ENCODE results near the gene MRC2. TPM values are rescaled to one million over a fixed set of nuclear protein-coding genes. Genes with fewer than 3 reads are reported as not detected.

Gene MRC2
- total RNA-seq, 1 experiment from 2014 or later: 34.3 TPM

- H3K4me1 ChIP-seq (ENCODE audit: insufficient read depth, low read length, poor library complexity, severe bottlenecking): peaks cover 21% of the 10 kb centered on the region
- H3K36me3 ChIP-seq (ENCODE audit: insufficient read depth, low read length, poor library complexity, severe bottlenecking): no peaks in the 10 kb centered on the region
- ChIA-PET CTCF (no interaction called here), POLR2A (ENCODE audit: low non-redundant PET) (no interaction called here)
- no peaks in the 10 kb centered on the region for H3K27me3 ChIP-seq (replicated peaks; ENCODE audit: insufficient read depth, low read depth, low read length, poor library complexity)
- no peaks in the 10 kb centered on the region for H3K9me3 ChIP-seq (ENCODE audit: low read depth, low read length, poor library complexity, severe bottlenecking)
- no TSS peak for BruUV-seq (replicated peaks)
- H3K27ac ChIP-seq (ENCODE audit: low read depth, low read length, poor library complexity, severe bottlenecking): peak overlapping the region; percentile 90
- H3K4me3 ChIP-seq (ENCODE audit: low read depth, low read length, poor library complexity, severe bottlenecking): peak overlapping the region; percentile 88
- TF ChIP-seq EZH2 (IDR thresholded peaks at IDR 0.05; ENCODE audit: borderline replicate concordance, low read depth, low read length, poor library complexity, severe bottlenecking) (no peak), CTCF (conservative IDR thresholded peaks at IDR 0.05; ENCODE audit: low read depth, low read length) (no peak)
- intact Hi-C loops (cut with micrococcal nuclease; ENCODE audit: unreplicated experiment): no loop called here
- DNase-seq (ENCODE audit: low spot score): peak; percentile 63
Observed at GRCh38 chr17:62626719-62627218, 701 bp upstream of the MRC2 start.

DNA sequence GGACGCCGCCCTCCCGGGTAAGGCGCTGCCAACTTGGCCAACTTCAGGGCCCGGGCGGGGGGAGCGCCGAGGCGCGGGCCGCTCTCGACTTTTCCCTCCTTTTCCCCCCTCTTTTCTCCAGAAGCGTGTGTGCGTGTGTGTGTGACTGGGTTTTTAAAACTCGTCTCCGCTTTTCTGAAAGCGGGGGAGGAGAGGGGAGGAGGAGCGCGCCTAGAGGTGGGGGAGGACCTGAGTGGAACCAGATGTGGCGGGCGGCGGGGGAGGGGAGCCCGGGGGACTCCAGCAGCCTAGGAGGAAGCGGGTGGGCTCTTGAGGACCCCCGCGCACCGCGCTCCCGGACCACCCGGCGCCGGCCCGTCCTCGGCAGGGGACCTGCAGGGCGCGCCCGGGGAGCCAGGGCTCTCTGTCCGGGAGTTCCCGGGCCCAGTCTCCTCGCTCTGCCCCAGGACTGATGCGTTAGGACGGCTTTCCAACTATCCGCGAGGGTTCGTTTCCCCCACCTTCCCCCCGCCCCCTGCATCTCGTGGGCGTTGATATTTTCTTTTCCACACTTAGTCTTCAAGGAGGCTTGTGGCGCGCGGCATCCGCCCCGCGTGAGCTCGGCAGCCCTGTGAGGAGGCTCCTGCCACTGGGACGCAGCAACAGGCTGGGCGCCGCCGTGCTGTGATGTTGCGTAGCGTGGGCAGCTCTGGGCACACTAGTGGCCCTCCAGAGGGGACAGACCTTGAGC is 599 bp downstream of the MRC2 start:
- peak overlapping the region; percentile 90 for H3K27ac ChIP-seq (ENCODE audit: low read depth, low read length, poor library complexity, severe bottlenecking)
- H3K27me3 ChIP-seq (replicated peaks; ENCODE audit: insufficient read depth, low read depth, low read length, poor library complexity): no peaks in the 10 kb centered on the region
- ChIA-PET POLR2A (ENCODE audit: low non-redundant PET) (interaction anchor here (0.6 kb wide), 1 partner anchor 12 kb away, joined by 5 read pairs; no protein-coding TSS in a partner anchor), CTCF (no interaction called here)
- BruUV-seq (replicated peaks): no TSS peak
- H3K4me3 ChIP-seq (ENCODE audit: low read depth, low read length, poor library complexity, severe bottlenecking): peak overlapping the region; percentile 88
- DNase-seq (ENCODE audit: low spot score): peak; percentile 87
- TF ChIP-seq CTCF (conservative IDR thresholded peaks at IDR 0.05; ENCODE audit: low read depth, low read length): no peak
- TF ChIP-seq EZH2 (IDR thresholded peaks at IDR 0.05; ENCODE audit: borderline replicate concordance, low read depth, low read length, poor library complexity, severe bottlenecking): no peak
- H3K4me1 ChIP-seq (ENCODE audit: insufficient read depth, low read length, poor library complexity, severe bottlenecking): peaks cover 32% of the 10 kb centered on the region
- H3K9me3 ChIP-seq (ENCODE audit: low read depth, low read length, poor library complexity, severe bottlenecking): no peaks in the 10 kb centered on the region
- intact Hi-C loops (cut with micrococcal nuclease; ENCODE audit: unreplicated experiment): no loop called here
- H3K36me3 ChIP-seq (ENCODE audit: insufficient read depth, low read length, poor library complexity, severe bottlenecking): no peaks in the 10 kb centered on the region

DNA sequence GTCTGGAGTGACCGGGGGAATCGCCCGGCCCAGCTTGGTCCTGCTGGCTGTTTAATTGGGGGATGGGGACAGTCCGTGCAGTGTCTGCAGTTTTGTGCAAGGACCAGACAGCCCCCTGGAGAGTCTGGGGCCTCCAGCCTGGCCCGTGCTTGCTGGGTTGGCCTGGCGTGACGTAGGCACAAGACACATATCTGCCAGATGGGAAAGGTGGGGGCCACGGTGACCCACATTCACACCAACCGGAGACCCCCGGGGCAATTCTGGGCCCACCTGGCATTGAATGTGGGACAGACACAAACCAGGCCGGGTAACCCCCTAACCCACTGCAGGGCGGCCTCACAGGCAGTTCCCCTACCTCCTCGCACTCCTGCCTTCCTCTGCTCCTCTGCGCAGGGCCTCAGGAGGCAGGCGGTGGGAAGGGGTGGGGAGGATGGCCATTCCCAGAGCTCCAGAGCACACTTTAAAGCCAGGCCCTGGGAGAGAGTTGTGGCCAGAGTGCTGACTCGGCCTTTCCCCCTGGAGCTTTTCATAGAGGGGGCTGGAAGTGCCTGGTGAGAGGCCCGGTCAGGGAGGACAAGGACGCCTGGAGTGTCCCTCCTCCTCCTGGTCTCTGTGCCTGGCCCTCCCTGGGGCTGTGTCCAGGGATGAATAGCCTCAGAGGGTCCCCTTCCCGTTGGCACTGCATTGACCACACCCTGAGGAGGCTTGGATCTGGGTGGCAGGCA is 1.5 kb downstream of the MRC2 start:
- peaks cover 41% of the 10 kb centered on the region for H3K4me1 ChIP-seq (ENCODE audit: insufficient read depth, low read length, poor library complexity, severe bottlenecking)
- CTCF ChIA-PET: no interaction called here
- BruUV-seq (replicated peaks): TSS peak; percentile 41
- peak overlapping the region; percentile 88 for H3K4me3 ChIP-seq (ENCODE audit: low read depth, low read length, poor library complexity, severe bottlenecking)
- no peaks in the 10 kb centered on the region for H3K9me3 ChIP-seq (ENCODE audit: low read depth, low read length, poor library complexity, severe bottlenecking)
- no peak for TF ChIP-seq EZH2 (IDR thresholded peaks at IDR 0.05; ENCODE audit: borderline replicate concordance, low read depth, low read length, poor library complexity, severe bottlenecking)
- TF ChIP-seq CTCF (conservative IDR thresholded peaks at IDR 0.05; ENCODE audit: low read depth, low read length): no peak
- H3K36me3 ChIP-seq (ENCODE audit: insufficient read depth, low read length, poor library complexity, severe bottlenecking): no peaks in the 10 kb centered on the region
- POLR2A ChIA-PET (ENCODE audit: low non-redundant PET): interaction anchor here (0.6 kb wide), 1 partner anchor 13 kb away, joined by 5 read pairs; no protein-coding TSS in a partner anchor
- peak overlapping the region; percentile 90 for H3K27ac ChIP-seq (ENCODE audit: low read depth, low read length, poor library complexity, severe bottlenecking)
- DNase-seq (ENCODE audit: low spot score): peak; percentile 21
- intact Hi-C loops (cut with micrococcal nuclease; ENCODE audit: unreplicated experiment): no loop called here
- H3K27me3 ChIP-seq (replicated peaks; ENCODE audit: insufficient read depth, low read depth, low read length, poor library complexity): no peaks in the 10 kb centered on the region
